Heart left ventricle (tissue), 16 donors: ENCODE measurements around the gene CBR1. TPM values are rescaled to one million over a fixed set of nuclear protein-coding genes. Genes with fewer than 3 reads are reported as not detected.
"Not testable (repeated sequence)": the region's sequence is repeated elsewhere in the genome, so short reads cannot be mapped to it uniquely, and the experiment has no call there.

ENCODE experiments used
- ATAC-seq, 4 donors: fragments of 200-7000 bp; cut with Tn5 transposase; one replicate each; pipeline ENCODE4 v1.9.1; 2020 to 2022; ENCODE audit warnings: moderate library complexity in 4 of 4, mild to moderate bottlenecking in 3 of 4, moderate number of reproducible peaks in 1 of 4
- DNase-seq, 5 donors: peaks; one replicate each; pipeline ENCODE4 v3.0.0-alpha.2; 2020
- H3K27ac ChIP-seq, 12 donors: fragments of 200-600 bp; sonication (generic) in 4 of 12; one replicate each; pipeline versions ENCODE4 v1.5.0 to v1.8.0; 2016 to 2022; ENCODE audit warnings: mild to moderate bottlenecking in 2 of 12
- H3K27me3 ChIP-seq, 9 donors: fragments of 200-600 bp; sonication (generic) in 2 of 9; one replicate each; pipeline versions ENCODE4 v1.5.1 to v1.8.0; 2016 to 2022; ENCODE audit warnings: mild to moderate bottlenecking in 3 of 9
- H3K36me3 ChIP-seq, 9 donors: fragments of 200-600 bp; sonication (generic) in 2 of 9; one replicate each; pipeline versions ENCODE4 v1.5.0 to v1.8.0; 2018 to 2022; ENCODE audit warnings: mild to moderate bottlenecking in 2 of 9
- H3K4me1 ChIP-seq, 12 donors: fragments of 200-600 bp; sonication (generic) in 4 of 12; one replicate each; pipeline versions ENCODE4 v1.5.0 to v1.8.0; 2016 to 2022; ENCODE audit warnings: mild to moderate bottlenecking in 3 of 12
- H3K4me3 ChIP-seq, 12 donors: fragments of 200-600 bp; sonication (generic) in 4 of 12; one replicate each; pipeline versions ENCODE4 v1.5.0 to v1.8.0; 2017 to 2022; ENCODE audit warnings: mild to moderate bottlenecking in 9 of 12, moderate library complexity in 4 of 12
- H3K9me3 ChIP-seq, 12 donors: fragments of 200-600 bp; sonication (generic) in 4 of 12; one replicate each; pipeline versions ENCODE4 v1.5.0 to v1.8.0; 2016 to 2022; ENCODE audit warnings: mild to moderate bottlenecking in 1 of 12
- POLR2A ChIP-seq, 2 donors: fragments of 450-650 bp; IDR thresholded peaks; one replicate each; pipeline ENCODE4 v1.6.1; 2017; ENCODE audit warnings: antibody characterized with exemption in 2 of 2, mild to moderate bottlenecking in 2 of 2, moderate library complexity in 2 of 2
- WGBS, 4 donors: extraction: QIAGEN DNeasy Blood & Tissue Kit in 2 of 4; methylation state at CpG; one replicate each; pipeline versions ENCODE4 v1.1.5 to v1.1.7; 2013 to 2018; 5-methylcytosine and 5-hydroxymethylcytosine counted together
- intact Hi-C, 10 donors: fragments of 100-400 bp; cut with DNase I; formaldehyde crosslinking; loops; one replicate each; pipeline versions ENCODE4 v1.11.1 to v1.14.2; 2022
- polyA plus RNA-seq, 2 donors: library from polyadenylated mRNA; stranded (reverse); fragments of 200-250 nt; gene quantifications; one replicate each; pipeline ENCODE4 v1.2.3, GENCODE V29; 2013
- total RNA-seq, 9 donors: library from RNA; depleted of rRNA in 2 of 9; stranded (reverse); fragments of >200 nt in 2 of 9; fragmentation: NEBNext Ultra II Directional in 3 of 9; extraction: Animal tissue kit (Norgen Biotek cat#: 25700) in 3 of 9; gene quantifications; one replicate each; pipeline versions ENCODE4 v1.1.0 to v1.2.4, GENCODE V29; 2016 to 2023
- TF ChIP-seq, protein P1 (sequence below), 12 donors: fragments of 200-600 bp; sonication (generic) in 4 of 12; IDR thresholded peaks; one replicate each; pipeline versions ENCODE4 v1.5.0 to v1.8.0; 2018 to 2022; ENCODE audit warnings: antibody characterized with exemption in 12 of 12, mild to moderate bottlenecking in 5 of 12
- donor health status: ischemic (EF 13 %, LVEDD 7.1; RV severe dilation, severe dysfunction).
- donor health status: healthy with polysubstance abuse.
- donor health status: DM: no; HTN: yes; CAD: no.
- donor health status: DM: no; HTN: no; CAD: no.
- donor health status: ischemic (EF 25% LVEDD 6.9; RV normal size, moderate dysfunction).
- donor health status: ischemic (EF 25% LVEDD 5.7; RV mildly dilated, moderate dysfunction).
- donor health status: healthy.
- donor health status: DM: yes; HTN: yes; CAD: no.
- donor health status: ischemic (EF 35%, LVEDD 5.7; RV mildly dilated, moderate dysfunction).
- donor health status: nonischemic (EF 11% LVEDD 7.7; RV severe dilation, severe dysfunction).
- donor health status: DM: yes; HTN: yes; CAD: no.
- donor health status: PGD.
- donor health status: ischemic (EF 29% LVEDD 5.4; RV normal size, mild dysfunction).
- donor health status: nonischemic (EF 23%, LVEDD 6.1; RV moderate dilation, normal function).

CBR1 gene
- total and polyA plus RNA-seq, 11 donors = 11.0 to 69.2 (median 23.7) TPM

DNA sequence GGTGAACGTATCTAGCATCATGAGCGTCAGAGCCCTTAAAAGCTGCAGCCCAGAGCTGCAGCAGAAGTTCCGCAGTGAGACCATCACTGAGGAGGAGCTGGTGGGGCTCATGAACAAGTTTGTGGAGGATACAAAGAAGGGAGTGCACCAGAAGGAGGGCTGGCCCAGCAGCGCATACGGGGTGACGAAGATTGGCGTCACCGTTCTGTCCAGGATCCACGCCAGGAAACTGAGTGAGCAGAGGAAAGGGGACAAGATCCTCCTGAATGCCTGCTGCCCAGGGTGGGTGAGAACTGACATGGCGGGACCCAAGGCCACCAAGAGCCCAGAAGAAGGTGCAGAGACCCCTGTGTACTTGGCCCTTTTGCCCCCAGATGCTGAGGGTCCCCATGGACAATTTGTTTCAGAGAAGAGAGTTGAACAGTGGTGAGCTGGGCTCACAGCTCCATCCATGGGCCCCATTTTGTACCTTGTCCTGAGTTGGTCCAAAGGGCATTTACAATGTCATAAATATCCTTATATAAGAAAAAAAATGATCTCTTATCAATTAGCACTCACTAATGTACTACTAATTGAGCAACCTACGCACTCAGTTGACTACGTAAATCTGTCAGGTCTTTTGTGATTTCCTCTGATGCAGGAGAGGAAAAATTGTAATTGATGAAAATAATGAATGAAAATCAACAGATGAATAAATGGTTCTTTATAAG lies 2.8 kb downstream of the CBR1 start:
- Histone ChIP-seq H3K36me3 (peaks cover 0 to 30% (median 12%) of the 10 kb centered on the region in 9 donors), H3K4me1 (peaks cover 0 to 46% (median 12%) of the 10 kb centered on the region in 12 donors), H3K4me3 (no peak overlapping the region), H3K27ac (no peak overlapping the region), H3K9me3 (peaks cover 0 to 13% (median 0%) of the 10 kb centered on the region in 12 donors), H3K27me3 (peaks cover 0 to 3% (median 0%) of the 10 kb centered on the region in 9 donors)
- DNase-seq (no peak), ATAC-seq (no peak)
- no peak for TF ChIP-seq POLR2A (IDR thresholded peaks at IDR 0.05)
- TF ChIP-seq, protein P1, sequence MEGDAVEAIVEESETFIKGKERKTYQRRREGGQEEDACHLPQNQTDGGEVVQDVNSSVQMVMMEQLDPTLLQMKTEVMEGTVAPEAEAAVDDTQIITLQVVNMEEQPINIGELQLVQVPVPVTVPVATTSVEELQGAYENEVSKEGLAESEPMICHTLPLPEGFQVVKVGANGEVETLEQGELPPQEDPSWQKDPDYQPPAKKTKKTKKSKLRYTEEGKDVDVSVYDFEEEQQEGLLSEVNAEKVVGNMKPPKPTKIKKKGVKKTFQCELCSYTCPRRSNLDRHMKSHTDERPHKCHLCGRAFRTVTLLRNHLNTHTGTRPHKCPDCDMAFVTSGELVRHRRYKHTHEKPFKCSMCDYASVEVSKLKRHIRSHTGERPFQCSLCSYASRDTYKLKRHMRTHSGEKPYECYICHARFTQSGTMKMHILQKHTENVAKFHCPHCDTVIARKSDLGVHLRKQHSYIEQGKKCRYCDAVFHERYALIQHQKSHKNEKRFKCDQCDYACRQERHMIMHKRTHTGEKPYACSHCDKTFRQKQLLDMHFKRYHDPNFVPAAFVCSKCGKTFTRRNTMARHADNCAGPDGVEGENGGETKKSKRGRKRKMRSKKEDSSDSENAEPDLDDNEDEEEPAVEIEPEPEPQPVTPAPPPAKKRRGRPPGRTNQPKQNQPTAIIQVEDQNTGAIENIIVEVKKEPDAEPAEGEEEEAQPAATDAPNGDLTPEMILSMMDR (IDR thresholded peaks at IDR 0.05) = no peak
- intact Hi-C loops = loop anchor here in 2 of 10 donors (5.0 kb wide), 1 partner anchor 40 kb away; no protein-coding TSS in a partner anchor
- whole genome bisulfite sequencing, 4 donors = 95 to 97% (median 96%) methylated on average over 12 of the region's 12 CpGs

DNA sequence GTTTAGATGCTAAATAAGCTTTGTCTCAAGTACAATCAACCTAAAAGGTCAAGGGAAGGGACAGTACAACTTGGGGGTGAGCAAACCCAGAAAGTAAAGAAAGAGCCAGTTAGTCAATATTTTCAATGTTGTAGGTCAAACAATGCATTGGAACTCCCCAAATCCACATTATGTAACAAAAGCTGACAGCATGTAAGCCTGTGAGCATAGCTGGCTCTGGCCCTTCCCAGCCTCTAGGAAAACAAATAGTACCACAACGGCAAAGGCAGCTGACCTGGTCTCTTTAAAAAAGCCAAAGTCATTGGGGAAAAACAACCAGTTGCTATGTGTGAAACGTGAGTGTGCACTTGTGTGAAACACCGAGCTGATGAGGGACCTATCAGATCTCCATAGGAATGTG lies 3.4 kb downstream of the CBR1 start:
- intact Hi-C loops = loop anchor here in 2 of 10 donors (5.0 kb wide), 1 partner anchor 39 kb away; no protein-coding TSS in a partner anchor
- ATAC-seq = no peak

GRCh38 chr21:36073911-36074310 lies 4.1 kb downstream of the CBR1 start:
- H3K4me3 ChIP-seq, ATAC-seq, H3K27ac ChIP-seq, DNase-seq, H3K9me3 ChIP-seq, H3K27me3 ChIP-seq: not testable (repeated sequence)
- intact Hi-C loops = loop anchor here in 2 of 10 donors (5.0 kb wide), 1 partner anchor 38 kb away; no protein-coding TSS in a partner anchor
- peaks cover 0 to 30% (median 12%) of the 10 kb centered on the region in 9 donors for H3K36me3 ChIP-seq
- 88 to 92% (median 89%) methylated on average over 5 of the region's 5 CpGs for WGBS, 4 donors
- peaks cover 0 to 58% (median 12%) of the 10 kb centered on the region in 12 donors for H3K4me1 ChIP-seq

More for the DNA sequence above, 3.4 kb downstream of the CBR1 start:
- H3K9me3 ChIP-seq = peaks cover 0 to 13% (median 0%) of the 10 kb centered on the region in 12 donors
- no peak overlapping the region for H3K4me3 ChIP-seq
- no peak for DNase-seq
- peaks cover 0 to 52% (median 12%) of the 10 kb centered on the region in 12 donors for H3K4me1 ChIP-seq
- TF ChIP-seq, protein P1 (IDR thresholded peaks at IDR 0.05) = no peak
- TF ChIP-seq POLR2A (IDR thresholded peaks at IDR 0.05) = no peak
- WGBS, 4 donors = 22 to 39% (median 35%) methylated on average over 3 of the region's 3 CpGs
- no peak overlapping the region for H3K27ac ChIP-seq
- H3K36me3 ChIP-seq = peaks cover 0 to 30% (median 12%) of the 10 kb centered on the region in 9 donors
- peaks cover 0 to 3% (median 0%) of the 10 kb centered on the region in 9 donors for H3K27me3 ChIP-seq

GRCh38 chr21:36075171-36075570 lies 5.3 kb downstream of the CBR1 start:
- 61 to 79% (median 78%) methylated on average over 3 of the region's 3 CpGs for WGBS, 4 donors
- Histone ChIP-seq H3K4me3 (no peak overlapping the region), H3K27me3 (no peaks in the 10 kb centered on the region), H3K36me3 (peaks cover 0 to 30% (median 12%) of the 10 kb centered on the region in 9 donors), H3K9me3 (peaks cover 0 to 4% (median 0%) of the 10 kb centered on the region in 12 donors), H3K4me1 (peaks cover 0 to 58% (median 10%) of the 10 kb centered on the region in 12 donors), H3K27ac (no peak overlapping the region)
- DNase-seq (no peak), ATAC-seq (peak in 1 of 4 donors; percentile 27)
- TF ChIP-seq, protein P1 (IDR thresholded peaks at IDR 0.05) = no peak
- TF ChIP-seq POLR2A (IDR thresholded peaks at IDR 0.05) = no peak
- intact Hi-C loops = no loop called here
